Measurements from ENCODE around the gene KRTAP5-6.

Gene KRTAP5-6

GRCh38 chr11:1744137-1744886 lies 47.3 kb downstream of the KRTAP5-6 start:
- H3K9ac ChIP-seq (ENCODE audit: low read length), result no peak overlapping the region
- H3K27ac ChIP-seq (ENCODE audit: low read depth, low read length, poor library complexity, severe bottlenecking), result no peak overlapping the region
- no peak overlapping the region for H3K4me2 ChIP-seq (ENCODE audit: low read length)
- H3K4me1 ChIP-seq (ENCODE audit: insufficient read depth, low read length, severe bottlenecking), result no peaks in the 10 kb centered on the region
- H2AFZ ChIP-seq (ENCODE audit: low read length), result no peak overlapping the region
- no peaks in the 10 kb centered on the region for H4K20me1 ChIP-seq (ENCODE audit: insufficient read depth, low read length)
- no peak overlapping the region for H3K4me3 ChIP-seq (ENCODE audit: low read depth, low read length, poor library complexity, severe bottlenecking)
- no peak for TF ChIP-seq EZH2 (IDR thresholded peaks at IDR 0.05; ENCODE audit: borderline replicate concordance, low read length)
- no peak for TF ChIP-seq CTCF (IDR thresholded peaks at IDR 0.05; ENCODE audit: low read length)
- H3K27me3 ChIP-seq (ENCODE audit: insufficient read depth, low read length), result no peaks in the 10 kb centered on the region
- no peaks in the 10 kb centered on the region for H3K9me3 ChIP-seq (ENCODE audit: low read length)
- no peaks in the 10 kb centered on the region for H3F3A ChIP-seq (ENCODE audit: insufficient read depth, low read length)
- H3K79me2 ChIP-seq (ENCODE audit: insufficient read depth, low read length), result no peaks in the 10 kb centered on the region
- no peaks in the 10 kb centered on the region for H3K36me3 ChIP-seq (ENCODE audit: insufficient read depth, low read length)
- H3K9me2 ChIP-seq (ENCODE audit: low read depth, low read length), result no peaks in the 10 kb centered on the region

DNA sequence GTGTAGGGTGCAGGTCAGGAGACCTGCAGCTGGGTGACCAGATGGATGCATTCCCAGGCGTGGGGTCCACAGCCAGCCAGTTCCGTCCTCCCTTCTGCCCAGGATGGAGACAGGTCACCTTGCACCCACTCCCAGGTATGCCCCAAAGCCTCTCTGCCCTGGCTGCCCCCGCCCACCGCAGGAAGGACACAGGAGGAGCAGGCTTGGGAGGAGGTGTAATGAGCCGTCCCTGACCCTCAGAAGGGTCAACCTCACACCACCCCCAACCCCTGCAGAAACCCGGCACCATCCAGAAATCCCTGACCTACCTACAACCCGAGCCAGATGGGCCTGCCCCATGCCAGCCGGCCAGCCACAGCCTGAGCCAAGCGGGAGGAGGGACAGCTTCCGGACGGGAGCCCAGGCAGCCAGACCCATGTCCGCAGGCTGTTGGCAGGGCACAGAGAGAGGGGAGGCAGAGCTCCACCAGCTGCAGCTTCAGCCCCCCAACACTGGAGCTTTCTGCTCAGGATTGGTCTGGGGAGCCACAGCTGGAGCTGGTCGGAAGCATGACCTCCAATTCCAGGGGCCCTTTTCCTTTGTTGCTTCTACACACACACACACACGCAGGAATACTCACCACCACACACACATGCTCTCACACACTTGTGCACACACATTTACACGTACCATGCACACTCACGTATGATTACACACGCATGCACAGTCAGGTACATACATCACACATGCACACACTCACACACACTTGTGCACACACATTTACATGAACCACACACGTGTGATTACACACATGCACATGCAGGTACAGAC lies 48.1 kb downstream of the KRTAP5-6 start:
- Histone ChIP-seq H3K9me2 (ENCODE audit: low read depth, low read length) (no peaks in the 10 kb centered on the region), H3K36me3 (ENCODE audit: insufficient read depth, low read length) (no peaks in the 10 kb centered on the region), H3K4me1 (ENCODE audit: insufficient read depth, low read length, severe bottlenecking) (no peaks in the 10 kb centered on the region), H3K27me3 (ENCODE audit: insufficient read depth, low read length) (no peaks in the 10 kb centered on the region), H3K4me2 (ENCODE audit: low read length) (no peak overlapping the region), H2AFZ (ENCODE audit: low read length) (no peak overlapping the region), H3K4me3 (ENCODE audit: low read depth, low read length, poor library complexity, severe bottlenecking) (no peak overlapping the region), H3K79me2 (ENCODE audit: insufficient read depth, low read length) (no peaks in the 10 kb centered on the region), H3K9ac (ENCODE audit: low read length) (no peak overlapping the region), H3K27ac (ENCODE audit: low read depth, low read length, poor library complexity, severe bottlenecking) (no peak overlapping the region), H3F3A (ENCODE audit: insufficient read depth, low read length) (no peaks in the 10 kb centered on the region), H4K20me1 (ENCODE audit: insufficient read depth, low read length) (no peaks in the 10 kb centered on the region), H3K9me3 (ENCODE audit: low read length) (no peaks in the 10 kb centered on the region)
- TF ChIP-seq CTCF (IDR thresholded peaks at IDR 0.05; ENCODE audit: low read length), result no peak
- TF ChIP-seq EZH2 (IDR thresholded peaks at IDR 0.05; ENCODE audit: borderline replicate concordance, low read length), result no peak

- Histone ChIP-seq H3K9ac (ENCODE audit: low read length) (no peak overlapping the region), H3K4me1 (ENCODE audit: insufficient read depth, low read length, severe bottlenecking) (no peaks in the 10 kb centered on the region), H3K36me3 (ENCODE audit: insufficient read depth, low read length) (no peaks in the 10 kb centered on the region), H3K4me2 (ENCODE audit: low read length) (no peak overlapping the region), H3F3A (ENCODE audit: insufficient read depth, low read length) (no peaks in the 10 kb centered on the region), H3K9me2 (ENCODE audit: low read depth, low read length) (no peaks in the 10 kb centered on the region), H3K27ac (ENCODE audit: low read depth, low read length, poor library complexity, severe bottlenecking) (no peak overlapping the region), H3K4me3 (ENCODE audit: low read depth, low read length, poor library complexity, severe bottlenecking) (no peak overlapping the region), H2AFZ (ENCODE audit: low read length) (no peak overlapping the region), H3K9me3 (ENCODE audit: low read length) (no peaks in the 10 kb centered on the region), H3K27me3 (ENCODE audit: insufficient read depth, low read length) (no peaks in the 10 kb centered on the region), H4K20me1 (ENCODE audit: insufficient read depth, low read length) (no peaks in the 10 kb centered on the region), H3K79me2 (ENCODE audit: insufficient read depth, low read length) (no peaks in the 10 kb centered on the region)
- TF ChIP-seq EZH2 (IDR thresholded peaks at IDR 0.05; ENCODE audit: borderline replicate concordance, low read length) (no peak), CTCF (IDR thresholded peaks at IDR 0.05; ENCODE audit: low read length) (no peak)
Observed at GRCh38 chr11:1745701-1746320, 48.8 kb downstream of the KRTAP5-6 start.
